CD4-positive, alpha-beta T cell (primary cell): ENCODE data around the gene SPDYE1. TPM values are rescaled to one million over a fixed set of nuclear protein-coding genes. Genes with fewer than 3 reads are reported as not detected.

Experiments used
- ATAC-seq: fragments of 200-7000 bp; cut with Tn5 transposase; one replicate; pipeline ENCODE4 v1.10.0; 2022; ENCODE audit warnings: mild to moderate bottlenecking; ENCODE audit not compliant: poor library complexity
- CTCF ChIA-PET: fragments of 350-600 bp; sonication (Branson Sonifier 250); formaldehyde crosslinking; loops from one replicate; lab custom pipeline; 2021; ENCODE audit warnings: antibody characterized with exemption, inconsistent platforms; lab: Charles Lee
- POLR2A ChIA-PET: fragments of 350-600 bp; sonication (Branson Sonifier 250); formaldehyde crosslinking; loops from one replicate; lab custom pipeline; 2021; ENCODE audit warnings: antibody characterized with exemption, inconsistent platforms; lab: Charles Lee
- DNase-seq, 14 experiments: peaks; one replicate each; pipeline ENCODE4 v3.0.0-alpha.2; 2013 to 2020; ENCODE audit warnings: mixed read lengths in 2 of 14
- H3K27ac ChIP-seq, 2 donors: one replicate each; pipeline versions ENCODE4 v1.5.1 to v1.7.0; 2013; ENCODE audit warnings: low read length in 2 of 2, low read depth in 1 of 2, mild to moderate bottlenecking in 1 of 2
- H3K27me3 ChIP-seq, 2 experiments: 1 replicate in 1 of 2; 2 replicates in 1 of 2; pipeline versions ENCODE4 v1.6.1 to v1.7.0; 2013; ENCODE audit warnings: low read length in 2 of 2, control low read depth in 1 of 2, mild to moderate bottlenecking in 1 of 2, moderate library complexity in 1 of 2; ENCODE audit not compliant: insufficient read depth in 2 of 2, control insufficient read depth in 1 of 2
- H3K36me3 ChIP-seq: one replicate; pipeline ENCODE4 v1.6.1; 2013; ENCODE audit warnings: low read length, control low read depth; ENCODE audit not compliant: insufficient read depth
- H3K4me1 ChIP-seq: one replicate; pipeline ENCODE4 v1.6.1; 2013; ENCODE audit warnings: low read length, control low read depth; ENCODE audit not compliant: insufficient read depth
- H3K4me3 ChIP-seq: one replicate; pipeline ENCODE4 v1.5.1; 2013; ENCODE audit warnings: mild to moderate bottlenecking, low read length, moderate library complexity
- H3K9me3 ChIP-seq, 2 experiments: 1 replicate in 1 of 2; 2 replicates in 1 of 2; pipeline versions ENCODE4 v1.6.1 to v1.7.0; 2013; ENCODE audit warnings: low read length in 2 of 2, mild to moderate bottlenecking in 2 of 2, control low read depth in 1 of 2, moderate library complexity in 1 of 2; ENCODE audit not compliant: control insufficient read depth in 1 of 2, insufficient read depth in 1 of 2
- H3K27ac Mint-ChIP-seq: one replicate; pipeline ENCODE4 v1.8.0; 2020; ENCODE audit warnings: mixed read lengths
- H3K27me3 Mint-ChIP-seq: one replicate; pipeline ENCODE4 v1.8.0; 2021; ENCODE audit warnings: mixed read lengths
- H3K36me3 Mint-ChIP-seq: one replicate; pipeline ENCODE4 v1.8.0; 2021; ENCODE audit warnings: low read depth, mixed read lengths
- H3K4me1 Mint-ChIP-seq: one replicate; pipeline ENCODE4 v1.8.0; 2021; ENCODE audit warnings: low read depth, mixed read lengths
- H3K4me3 Mint-ChIP-seq: one replicate; pipeline ENCODE4 v1.8.0; 2020; ENCODE audit warnings: mild to moderate bottlenecking, mixed read lengths
- H3K9me3 Mint-ChIP-seq: one replicate; pipeline ENCODE4 v1.8.0; 2020; ENCODE audit warnings: mixed read lengths
- intact Hi-C, 2 experiments: fragments of 100-400 bp; cut with DNase I in 1 of 2; cut with micrococcal nuclease in 1 of 2; formaldehyde crosslinking; loops; one replicate each; pipeline versions ENCODE4 v1.15.1 to v1.9.0; 2023 to 2025; cut with DNase I, micrococcal nuclease
- microRNA-seq: library from miRNA; unstranded; fragments of <30 nt; microRNA quantifications from one replicate; pipeline ENCODE4 v1.2.0, GENCODE V29; 2021; ENCODE audit warnings: borderline microRNAs expressed, borderline replicate concordance
- total RNA-seq, 174 experiments: library from RNA in 2 of 174; stranded (reverse) in 2 of 174; gene quantifications; one replicate each; pipeline ENCODE4 v1.2.3 and lab custom pipeline; 2021 to 2026
- TF ChIP-seq, protein P1 (sequence below): fragments of 200-600 bp; IDR thresholded peaks from one replicate; pipeline ENCODE4 v1.8.0; 2022; ENCODE audit warnings: antibody characterized with exemption, mild to moderate bottlenecking

SPDYE1 gene
- total RNA-seq, 2 experiments from 2014 or later, result not detected

DNA sequence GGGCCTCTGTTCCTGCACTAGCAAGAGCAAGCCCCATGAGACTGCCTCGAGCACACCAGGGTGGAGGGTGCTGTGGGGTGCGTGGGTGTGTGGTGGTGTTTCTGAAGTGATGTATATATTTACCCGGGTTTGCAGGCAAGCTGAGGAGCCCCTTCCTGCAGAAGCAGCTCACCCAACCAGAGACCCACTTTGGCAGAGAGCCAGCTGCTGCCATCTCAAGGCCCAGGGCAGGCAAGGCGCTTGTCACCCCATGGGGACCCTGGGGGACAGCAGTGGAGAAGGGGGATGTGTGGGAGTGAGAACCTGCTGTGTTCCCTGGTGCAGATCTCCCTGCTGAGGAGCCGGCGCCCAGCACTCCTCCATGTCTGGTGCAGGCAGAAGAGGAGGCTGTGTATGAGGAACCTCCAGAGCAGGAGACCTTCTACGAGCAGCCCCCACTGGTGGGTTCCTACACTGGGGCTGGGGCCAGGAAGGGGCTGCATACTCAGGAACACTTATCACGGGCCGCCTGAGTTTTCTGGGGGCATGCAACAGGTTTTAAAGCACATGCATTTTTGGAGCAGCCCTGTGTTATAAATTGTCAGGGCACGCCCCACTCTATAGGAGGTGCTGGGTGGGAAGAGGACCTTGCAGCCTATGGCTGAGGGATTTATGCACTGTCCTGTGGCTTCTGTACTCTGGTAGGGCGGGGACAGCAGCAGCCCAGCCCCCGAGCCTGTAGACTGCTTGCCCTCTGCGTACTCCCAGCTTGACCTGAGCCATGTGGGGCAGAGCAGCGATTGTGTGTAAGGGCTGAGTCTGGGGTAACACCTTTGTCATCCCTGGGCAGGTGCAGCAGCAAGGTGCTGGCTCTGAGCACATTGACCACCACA lies 61.8 kb downstream of the SPDYE1 start:
- DNase-seq, result peak in 1 of 14 experiments; percentile 29
- Mint-ChIP-seq H3K9me3 (no peaks in the 10 kb centered on the region), H3K4me1 (peaks cover 14% of the 10 kb centered on the region), H3K27ac (no peak overlapping the region), H3K4me3 (no peak overlapping the region), H3K36me3 (peaks cover 72% of the 10 kb centered on the region), H3K27me3 (no peaks in the 10 kb centered on the region)
- POLR2A ChIA-PET, result no interaction called here
- peaks cover 6% of the 10 kb centered on the region for H3K4me1 ChIP-seq
- no peak for ATAC-seq
- no peak overlapping the region for H3K27ac ChIP-seq
- peaks cover 0 to 6% of the 10 kb centered on the region in 2 experiments for H3K9me3 ChIP-seq
- H3K36me3 ChIP-seq, result peaks cover 77% of the 10 kb centered on the region
- intact Hi-C loops, result no loop called here
- no peak overlapping the region for H3K4me3 ChIP-seq
- H3K27me3 ChIP-seq, result no peaks in the 10 kb centered on the region
- TF ChIP-seq, protein P1, sequence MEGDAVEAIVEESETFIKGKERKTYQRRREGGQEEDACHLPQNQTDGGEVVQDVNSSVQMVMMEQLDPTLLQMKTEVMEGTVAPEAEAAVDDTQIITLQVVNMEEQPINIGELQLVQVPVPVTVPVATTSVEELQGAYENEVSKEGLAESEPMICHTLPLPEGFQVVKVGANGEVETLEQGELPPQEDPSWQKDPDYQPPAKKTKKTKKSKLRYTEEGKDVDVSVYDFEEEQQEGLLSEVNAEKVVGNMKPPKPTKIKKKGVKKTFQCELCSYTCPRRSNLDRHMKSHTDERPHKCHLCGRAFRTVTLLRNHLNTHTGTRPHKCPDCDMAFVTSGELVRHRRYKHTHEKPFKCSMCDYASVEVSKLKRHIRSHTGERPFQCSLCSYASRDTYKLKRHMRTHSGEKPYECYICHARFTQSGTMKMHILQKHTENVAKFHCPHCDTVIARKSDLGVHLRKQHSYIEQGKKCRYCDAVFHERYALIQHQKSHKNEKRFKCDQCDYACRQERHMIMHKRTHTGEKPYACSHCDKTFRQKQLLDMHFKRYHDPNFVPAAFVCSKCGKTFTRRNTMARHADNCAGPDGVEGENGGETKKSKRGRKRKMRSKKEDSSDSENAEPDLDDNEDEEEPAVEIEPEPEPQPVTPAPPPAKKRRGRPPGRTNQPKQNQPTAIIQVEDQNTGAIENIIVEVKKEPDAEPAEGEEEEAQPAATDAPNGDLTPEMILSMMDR, result no peak
- CTCF ChIA-PET, result no interaction called here

Small RNA genes within 50 kb of the gene (microRNA-seq; reads per million reads assigned to microRNA genes)
- not detected for gene MIR6837

Other genes with a start within 250 kb of the SPDYE1 start
- gene BLVRA, start 239.2 kb upstream of the SPDYE1 start, total RNA-seq, result 10 to 100 TPM; 15.7 TPM
- 10 to 100 TPM; 63.1 to 69.7 TPM for gene MRPS24, start 128.4 kb upstream of the SPDYE1 start, total RNA-seq
- gene URGCP, start 91.3 kb upstream of the SPDYE1 start, total RNA-seq, result 10 to 100 TPM; 21.8 to 22.5 TPM
- gene UBE2D4, start 71.5 kb upstream of the SPDYE1 start, total RNA-seq, result 1 to 10 TPM; 6.1 to 7.8 TPM
- 10 to 100 TPM; 88.5 to 90.6 TPM for gene DBNL, start 46.8 kb downstream of the SPDYE1 start, total RNA-seq
- 1 to 10 TPM; 1.3 to 1.8 TPM for gene PGAM2, start 67.7 kb downstream of the SPDYE1 start, total RNA-seq
- 10 to 100 TPM; 33.6 to 35.6 TPM for gene POLM, start 84.6 kb downstream of the SPDYE1 start, total RNA-seq
- 10 to 100 TPM; 20.3 to 21.3 TPM for gene AEBP1, start 106.4 kb downstream of the SPDYE1 start, total RNA-seq
- gene POLD2, start 125.7 kb downstream of the SPDYE1 start, total RNA-seq, result 10 to 100 TPM; 45.2 to 48.3 TPM
- gene MYL7, start 143.4 kb downstream of the SPDYE1 start, total RNA-seq, result not detected
- gene GCK, start 191.5 kb downstream of the SPDYE1 start, total RNA-seq, result under 1 TPM; 0.47 to 0.71 TPM
- 10 to 100 TPM; 85.0 to 86.4 TPM for gene YKT6, start 203.1 kb downstream of the SPDYE1 start, total RNA-seq